H1 (cell line): Measurements from ENCODE around the gene PDE9A. TPM values are rescaled to one million over a fixed set of nuclear protein-coding genes. Genes with fewer than 3 reads are reported as not detected.

Experiments used
- ATF2 ChIP-seq: IDR thresholded peaks from 2 replicates; pipeline ENCODE4 v1.6.1; 2012; ENCODE audit warnings: low read length, inconsistent platforms
- CBX5 ChIP-seq: fragments of 300-800, 300-1000 bp; sonication (generic); IDR thresholded peaks from 2 replicates; pipeline ENCODE4 v1.7.1; 2016; ENCODE audit warnings: antibody characterized with exemption, low read length, low read depth
- GABPA ChIP-seq: IDR thresholded peaks from 2 replicates; pipeline ENCODE4 v1.6.1; 2011; ENCODE audit warnings: mild to moderate bottlenecking, low read length, moderate library complexity, borderline replicate concordance; ENCODE audit not compliant: insufficient read depth
- HDAC6 ChIP-seq: IDR thresholded peaks from one replicate; pipeline ENCODE4 v1.7.1; 2012; ENCODE audit warnings: low read depth, mild to moderate bottlenecking, inconsistent platforms, low read length, moderate library complexity
- KDM1A ChIP-seq: fragments of 200-600, 300-600 bp; sonication (generic); IDR thresholded peaks from 2 replicates; pipeline ENCODE4 v1.7.1; 2016; ENCODE audit warnings: mild to moderate bottlenecking, low read length, borderline replicate concordance
- SIN3A ChIP-seq, 2 experiments: IDR thresholded peaks in 1 of 2; conservative IDR thresholded peaks in 1 of 2; 2 replicates each; pipeline ENCODE4 v1.6.1; 2011 to 2012; ENCODE audit warnings: low read length in 2 of 2, improper control_type of control experiment in 1 of 2, low read depth in 1 of 2, mild to moderate bottlenecking in 1 of 2
- SP1 ChIP-seq: IDR thresholded peaks from 2 replicates; pipeline ENCODE4 v1.6.1; 2011; ENCODE audit warnings: low read depth, low read length
- SRF ChIP-seq: IDR thresholded peaks from 2 replicates; pipeline ENCODE4 v1.6.1; 2011; ENCODE audit warnings: mild to moderate bottlenecking, low read depth, low read length, moderate library complexity
- TAF1 ChIP-seq: IDR thresholded peaks from 2 replicates; pipeline ENCODE4 v1.6.1; 2011; ENCODE audit warnings: mild to moderate bottlenecking, low read depth, low read length
- TCF12 ChIP-seq: IDR thresholded peaks from 2 replicates; pipeline ENCODE4 v1.6.1; 2011; ENCODE audit warnings: low read depth, mild to moderate bottlenecking, low read length
- TEAD4 ChIP-seq: IDR thresholded peaks from 2 replicates; pipeline ENCODE4 v1.6.1; 2012; ENCODE audit warnings: low read depth, low read length, inconsistent platforms, mixed read lengths
- polyA plus RNA-seq, 7 experiments: library from polyadenylated mRNA; depleted of rRNA in 3 of 7; stranded (reverse) in 5 of 7; unstranded in 2 of 7; fragments of >200 nt in 5 of 7; fragments of 200-250 nt in 2 of 7; gene quantifications; 1 replicate in 5 of 7; 2 replicates in 1 of 7; 4 replicates in 1 of 7; pipeline versions ENCODE4 v1.2.1 to v1.2.3, GENCODE V29; 2011 to 2013; ENCODE audit warnings: missing spikeins in 2 of 7, mixed read lengths in 2 of 7
- total RNA-seq: library from RNA; stranded (reverse); fragmentation: NEBNext Ultra II Directional; extraction: Animal tissue kit (Norgen Biotek cat#: 25700); gene quantifications from 2 replicates; pipeline ENCODE4 v1.2.1, GENCODE V29; 2021

PDE9A gene
- total and polyA plus RNA-seq, 2 of the 8 experiments (the other 6 are each of a cell fraction or from before 2014, with no cell fraction given): 39.2 to 45.9 TPM

- TF ChIP-seq TAF1: no peak
- no peak for TF ChIP-seq ATF2
- no peak for TF ChIP-seq HDAC6
- no peak for TF ChIP-seq SRF
- TF ChIP-seq SIN3A (conservative IDR thresholded peaks at IDR 0.05 in 1 of 2, IDR thresholded peaks at IDR 0.05 in 1 of 2; ENCODE audit: low read depth in 1 of 2, low read length in 2 of 2): no peak
- TF ChIP-seq GABPA: no peak
- no peak for TF ChIP-seq KDM1A
- TF ChIP-seq TCF12: no peak
- no peak for TF ChIP-seq TEAD4
- TF ChIP-seq SP1: no peak
- no peak for TF ChIP-seq CBX5
- TF ChIP-seq, all 59 proteins: peak for 0
Observed at GRCh38 chr21:42760361-42760950, 107.0 kb downstream of the PDE9A start (continued).
